Activated T-helper 2 cell treated with anti-CD3 and anti-CD28 coated beads, Interferon-gamma antibody, Interleukin-2, Interleukin-4, amounts not matched to agents 10 μg/mL and 5 μg/mL and 100 μg/mL, durations not matched to agents 14 hours and 24 hours and 36 hours (primary cell): ENCODE results near the gene TNXB. TPM values are rescaled to one million over a fixed set of nuclear protein-coding genes. Genes with fewer than 3 reads are reported as not detected.
"Not testable (repeated sequence)": the region's sequence is repeated elsewhere in the genome, so short reads cannot be mapped to it uniquely, and the experiment has no call there.

ENCODE experiments used
- DNase-seq: peaks from one replicate; pipeline ENCODE4 v3.0.0; 2021; ENCODE audit warnings: low spot score
- H3K27ac Mint-ChIP-seq: one replicate; pipeline ENCODE4 v1.8.0; 2021; ENCODE audit warnings: mixed read lengths
- H3K27me3 Mint-ChIP-seq: one replicate; pipeline ENCODE4 v1.8.0; 2021; ENCODE audit warnings: low read depth, mixed read lengths
- H3K36me3 Mint-ChIP-seq: one replicate; pipeline ENCODE4 v1.8.0; 2021; ENCODE audit warnings: low read depth, mixed read lengths
- H3K4me1 Mint-ChIP-seq: one replicate; pipeline ENCODE4 v1.8.0; 2021; ENCODE audit warnings: low read depth, mixed read lengths
- H3K4me3 Mint-ChIP-seq: one replicate; pipeline ENCODE4 v1.8.0; 2021; ENCODE audit warnings: low read depth, mild to moderate bottlenecking, moderate library complexity, mixed read lengths
- H3K9me3 Mint-ChIP-seq: one replicate; pipeline ENCODE4 v1.8.0; 2021; ENCODE audit warnings: mixed read lengths
- intact Hi-C: fragments of 100-400 bp; cut with micrococcal nuclease; formaldehyde crosslinking; loops from one replicate; pipeline ENCODE4 v1.15.1; 2023
- total RNA-seq: library from RNA; stranded (reverse); gene quantifications from 2 replicates; pipeline ENCODE4 v1.2.3, GENCODE V29; 2022

The TNXB gene
- total RNA-seq, 1 donor from 2014 or later: 5.0 TPM

DNA sequence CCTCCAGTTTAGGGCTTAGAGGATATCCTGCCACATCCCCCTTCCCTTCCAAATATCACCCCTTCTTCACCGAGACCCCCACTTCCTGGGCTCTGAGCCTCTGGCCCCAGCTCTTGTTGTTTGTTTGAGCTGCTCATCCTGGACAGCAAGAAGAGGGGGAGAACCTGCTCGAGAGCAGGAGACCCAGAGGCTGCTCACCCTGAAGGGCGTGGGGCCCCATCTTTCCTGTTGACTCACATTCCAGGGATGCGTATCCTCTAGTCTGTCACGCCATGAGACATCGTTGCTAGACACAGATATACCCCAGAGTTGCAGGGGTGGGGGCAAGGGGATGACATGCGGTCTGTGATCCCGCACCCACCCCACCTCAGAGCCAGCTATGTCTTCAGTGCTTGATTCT is 5.7 kb upstream of the TNXB start:
- H3K27me3 Mint-ChIP-seq: peaks cover 2% of the 10 kb centered on the region
- H3K4me1 Mint-ChIP-seq: peaks cover 6% of the 10 kb centered on the region
- H3K36me3 Mint-ChIP-seq: peaks cover 55% of the 10 kb centered on the region
- DNase-seq: no peak
- H3K9me3 Mint-ChIP-seq: no peaks in the 10 kb centered on the region
- no peak overlapping the region for H3K27ac Mint-ChIP-seq
- intact Hi-C loops: loop anchor here (5.0 kb wide), 1 partner anchor 38 kb away; the partner anchor contains the start of genes PPT2 and PRRT1
- H3K4me3 Mint-ChIP-seq: no peak overlapping the region

DNA sequence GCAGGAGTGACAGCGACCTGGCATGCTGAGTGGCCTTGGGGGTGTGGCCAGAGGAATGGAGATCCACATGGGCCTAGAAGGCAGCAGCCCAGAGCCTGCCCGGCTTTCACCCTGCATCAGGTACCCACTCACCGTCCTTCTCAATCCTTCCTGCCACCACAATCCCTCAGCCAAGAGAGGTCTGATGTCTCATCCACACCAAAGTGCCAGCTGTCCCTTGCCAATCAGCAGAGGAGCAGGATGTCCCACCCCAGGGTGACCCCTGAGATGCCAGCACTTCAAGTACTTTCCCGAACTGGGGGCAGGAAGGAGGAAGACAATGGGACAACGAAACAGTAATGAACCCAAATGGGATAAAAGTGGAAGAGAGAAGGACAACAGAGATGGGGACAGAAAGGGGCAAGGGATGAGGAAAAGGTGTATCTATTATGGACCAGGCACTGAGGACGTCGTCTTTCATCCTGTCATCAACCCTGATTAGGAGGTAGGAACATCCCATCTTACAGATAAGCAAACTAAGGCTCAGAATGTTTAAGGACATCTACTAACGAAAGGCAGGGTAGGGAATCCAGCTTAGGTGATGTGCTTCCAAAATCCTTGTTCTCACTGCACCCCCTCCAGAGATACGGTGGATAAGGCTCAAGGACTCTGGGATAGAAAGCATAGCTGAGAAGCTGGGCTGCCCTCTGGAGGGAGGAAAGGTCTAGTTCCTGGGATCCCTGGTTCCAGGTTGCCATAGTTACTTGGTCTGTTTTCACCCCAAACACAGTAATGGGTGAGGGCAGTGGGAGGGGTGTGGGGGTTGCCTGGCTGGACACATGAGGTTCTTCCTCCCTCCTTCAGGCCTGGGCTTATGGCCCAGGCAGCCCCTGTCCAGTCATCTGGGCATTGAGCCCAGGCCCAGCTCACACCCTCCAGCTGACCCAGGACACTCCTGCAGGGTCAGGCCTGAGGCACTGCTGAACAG is 4.5 kb upstream of the TNXB start:
- H3K4me3 Mint-ChIP-seq: no peak overlapping the region
- H3K27ac Mint-ChIP-seq: no peak overlapping the region
- peaks cover 44% of the 10 kb centered on the region for H3K36me3 Mint-ChIP-seq
- H3K9me3 Mint-ChIP-seq: no peaks in the 10 kb centered on the region
- H3K4me1 Mint-ChIP-seq: peaks cover 1% of the 10 kb centered on the region
- H3K27me3 Mint-ChIP-seq: peaks cover 8% of the 10 kb centered on the region
- intact Hi-C loops: no loop called here
- no peak for DNase-seq

DNA sequence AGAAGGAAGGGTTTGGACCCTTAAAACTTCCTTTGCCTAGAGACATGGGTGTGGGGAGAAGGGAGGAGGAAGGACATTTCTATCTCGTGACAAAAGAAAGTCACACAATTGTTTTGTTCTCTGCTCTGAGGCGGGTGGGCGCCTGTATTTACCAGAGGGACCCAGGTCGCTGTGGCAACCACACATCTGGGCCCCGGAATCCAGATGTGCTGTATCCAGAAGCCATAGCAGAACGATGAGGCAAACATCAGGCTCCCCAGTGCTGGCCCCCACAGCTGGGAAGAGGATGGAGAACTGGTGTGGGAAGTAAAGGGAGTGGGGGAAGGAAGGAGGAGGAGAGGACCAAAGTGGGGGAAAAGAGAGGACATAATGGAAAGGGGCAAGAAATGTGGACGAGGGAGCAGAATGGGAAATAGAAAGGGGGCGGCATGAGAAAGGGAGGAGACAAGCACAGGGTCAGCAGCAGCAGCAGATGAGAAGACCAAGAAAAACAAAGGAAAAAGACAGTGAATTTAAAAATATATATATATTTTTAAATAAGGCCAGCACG is 3.4 kb upstream of the TNXB start:
- no peak overlapping the region for H3K4me3 Mint-ChIP-seq
- intact Hi-C loops: no loop called here
- no peak overlapping the region for H3K27ac Mint-ChIP-seq
- H3K36me3 Mint-ChIP-seq: peaks cover 35% of the 10 kb centered on the region
- H3K27me3 Mint-ChIP-seq: peaks cover 13% of the 10 kb centered on the region
- no peaks in the 10 kb centered on the region for H3K9me3 Mint-ChIP-seq
- peaks cover 1% of the 10 kb centered on the region for H3K4me1 Mint-ChIP-seq
- DNase-seq: no peak

- no peak for DNase-seq
- Mint-ChIP-seq H3K9me3 (no peaks in the 10 kb centered on the region), H3K36me3 (peaks cover 25% of the 10 kb centered on the region), H3K4me1 (peaks cover 1% of the 10 kb centered on the region), H3K27ac (no peak overlapping the region), H3K27me3 (peaks cover 13% of the 10 kb centered on the region), H3K4me3 (no peak overlapping the region)
- intact Hi-C loops: no loop called here
Observed at GRCh38 chr6:32111424-32112066, 2.4 kb upstream of the TNXB start.

DNA sequence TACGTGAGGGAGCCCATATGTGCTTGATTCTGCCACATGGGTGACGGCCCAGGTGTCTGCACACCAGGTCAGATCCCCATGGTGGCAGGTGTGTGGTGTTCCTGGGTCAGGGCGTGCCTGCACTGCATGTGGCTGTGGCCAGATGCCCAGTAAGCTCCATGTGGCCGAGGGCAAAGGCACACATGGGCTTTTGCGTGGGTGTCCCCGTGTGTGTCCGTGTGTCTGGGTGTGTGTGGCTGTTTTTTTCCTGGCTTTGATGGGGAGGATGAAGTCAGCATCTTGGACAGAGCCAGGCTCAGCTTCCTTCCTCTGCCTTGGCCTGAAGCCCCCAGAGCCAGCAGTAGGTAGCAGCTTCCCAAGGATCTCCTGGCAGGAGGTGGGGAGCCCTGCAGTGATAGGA is 1.5 kb upstream of the TNXB start:
- Mint-ChIP-seq H3K27me3 (peaks cover 13% of the 10 kb centered on the region), H3K9me3 (no peaks in the 10 kb centered on the region), H3K4me3 (no peak overlapping the region), H3K4me1 (peaks cover 1% of the 10 kb centered on the region), H3K36me3 (peaks cover 16% of the 10 kb centered on the region), H3K27ac (no peak overlapping the region)
- intact Hi-C loops: no loop called here
- no peak for DNase-seq

DNA sequence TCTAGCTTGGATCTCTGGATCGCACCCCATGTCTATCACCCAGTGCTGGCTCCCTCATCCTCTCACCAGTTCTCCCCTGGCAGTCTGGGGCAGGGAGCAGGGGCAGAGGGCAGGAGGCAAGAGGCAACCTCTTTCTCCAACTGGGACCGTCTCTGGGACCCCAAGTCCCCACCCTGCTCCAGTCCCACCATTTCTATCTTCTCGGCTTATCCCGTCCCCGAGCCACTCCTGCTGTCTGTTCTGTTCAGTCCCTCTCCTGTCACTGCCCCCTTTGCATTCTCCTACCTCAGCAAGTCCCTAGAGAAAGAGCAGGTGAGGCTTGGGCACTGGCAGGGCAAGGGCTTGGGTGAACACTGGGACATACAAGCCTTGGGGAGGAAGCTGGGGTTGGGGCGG is 625 bp upstream of the TNXB start:
- no peak overlapping the region for H3K4me3 Mint-ChIP-seq
- no peak for DNase-seq
- no peaks in the 10 kb centered on the region for H3K9me3 Mint-ChIP-seq
- peaks cover 17% of the 10 kb centered on the region for H3K27me3 Mint-ChIP-seq
- intact Hi-C loops: no loop called here
- peaks cover 1% of the 10 kb centered on the region for H3K4me1 Mint-ChIP-seq
- no peak overlapping the region for H3K27ac Mint-ChIP-seq
- peaks cover 9% of the 10 kb centered on the region for H3K36me3 Mint-ChIP-seq

DNA sequence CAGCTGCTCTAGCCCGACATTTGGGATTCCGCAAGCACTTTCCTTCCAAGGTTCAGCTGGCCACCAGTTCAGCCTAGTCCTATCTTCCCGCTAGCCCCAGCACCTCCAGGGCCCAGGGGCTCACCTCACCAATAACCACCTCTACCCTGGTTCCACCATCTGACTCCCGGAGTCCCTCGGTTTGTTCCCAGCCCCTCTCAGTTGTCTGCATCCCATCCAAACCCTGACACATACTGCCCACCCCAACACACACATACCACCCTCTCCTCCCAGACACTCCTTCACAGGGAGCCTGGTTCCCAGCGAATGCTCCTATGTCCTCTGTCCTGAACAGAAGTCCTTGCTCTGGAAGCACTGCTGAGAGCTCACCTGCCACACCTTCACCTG is 418 bp downstream of the TNXB start:
- Mint-ChIP-seq H3K27ac (no peak overlapping the region), H3K4me1 (peaks cover 1% of the 10 kb centered on the region), H3K36me3 (peaks cover 6% of the 10 kb centered on the region), H3K27me3 (peaks cover 17% of the 10 kb centered on the region), H3K4me3 (no peak overlapping the region), H3K9me3 (no peaks in the 10 kb centered on the region)
- intact Hi-C loops: no loop called here
- DNase-seq: no peak

- no peak overlapping the region for H3K4me3 Mint-ChIP-seq
- H3K4me1 Mint-ChIP-seq: peaks cover 1% of the 10 kb centered on the region
- no peak for DNase-seq
- H3K27ac Mint-ChIP-seq: no peak overlapping the region
- peaks cover 6% of the 10 kb centered on the region for H3K36me3 Mint-ChIP-seq
- peaks cover 20% of the 10 kb centered on the region for H3K27me3 Mint-ChIP-seq
- H3K9me3 Mint-ChIP-seq: no peaks in the 10 kb centered on the region
- intact Hi-C loops: no loop called here
Observed at GRCh38 chr6:32108094-32108627, 977 bp downstream of the TNXB start.

DNA sequence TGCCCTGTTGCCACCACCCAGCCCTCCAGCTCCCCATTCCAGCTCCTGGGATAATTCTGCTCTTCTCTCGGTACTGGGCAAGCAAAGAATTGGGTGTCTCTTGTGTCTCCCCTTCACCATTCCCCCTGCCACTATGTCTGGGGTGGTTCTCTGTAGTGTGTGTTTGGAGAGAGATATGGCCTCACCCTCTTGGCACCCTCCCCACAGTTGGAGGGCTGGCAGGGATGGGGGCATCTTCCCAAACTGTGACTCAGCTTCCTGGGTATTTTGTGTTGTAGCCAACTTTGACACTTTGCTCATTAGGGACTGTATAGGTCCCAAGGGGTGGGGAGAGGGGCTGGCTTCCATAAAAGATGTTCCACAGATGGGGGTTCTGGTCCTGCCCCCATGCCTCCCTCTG is 1.7 kb downstream of the TNXB start:
- H3K27ac Mint-ChIP-seq: no peak overlapping the region

DNA sequence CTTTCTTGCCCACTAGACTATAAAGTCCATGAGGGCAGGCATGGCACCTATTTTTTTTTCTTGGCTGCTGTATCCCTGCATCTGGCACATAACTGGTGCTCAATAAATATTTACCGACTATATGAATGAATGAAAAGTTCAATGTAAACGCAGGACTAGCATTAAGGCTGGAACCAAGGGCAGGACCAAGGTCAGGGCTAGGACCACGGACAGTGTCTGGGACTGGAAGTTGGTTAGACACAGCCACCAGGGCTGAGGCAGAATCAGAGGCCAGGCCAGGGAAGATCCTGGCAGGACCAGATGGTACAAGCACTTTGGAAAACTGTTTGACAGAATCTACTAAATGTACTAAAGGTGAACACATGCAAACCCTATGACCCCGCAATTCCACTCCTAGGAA is 3.7 kb downstream of the TNXB start:
- Mint-ChIP-seq H3K4me1 (peaks cover 1% of the 10 kb centered on the region), H3K9me3 (no peaks in the 10 kb centered on the region), H3K36me3 (no peaks in the 10 kb centered on the region), H3K4me3 (no peak overlapping the region), H3K27me3 (peaks cover 20% of the 10 kb centered on the region), H3K27ac (no peak overlapping the region)
- no peak for DNase-seq
- intact Hi-C loops: no loop called here

More for the DNA sequence above, 1.7 kb downstream of the TNXB start:
- no peak overlapping the region for H3K4me3 Mint-ChIP-seq
- no peak for DNase-seq
- H3K36me3 Mint-ChIP-seq: peaks cover 3% of the 10 kb centered on the region
- intact Hi-C loops: no loop called here
- peaks cover 20% of the 10 kb centered on the region for H3K27me3 Mint-ChIP-seq
- peaks cover 1% of the 10 kb centered on the region for H3K4me1 Mint-ChIP-seq
- no peaks in the 10 kb centered on the region for H3K9me3 Mint-ChIP-seq

- Mint-ChIP-seq H3K27ac (no peak overlapping the region), H3K36me3 (no peaks in the 10 kb centered on the region), H3K4me1 (no peaks in the 10 kb centered on the region), H3K27me3 (peaks cover 24% of the 10 kb centered on the region), H3K9me3 (no peaks in the 10 kb centered on the region), H3K4me3 (no peak overlapping the region)
- no peak for DNase-seq
- intact Hi-C loops: no loop called here
Observed at GRCh38 chr6:32102255-32102654, 6.9 kb downstream of the TNXB start.

GRCh38 chr6:32100251-32100650 is 8.9 kb downstream of the TNXB start:
- H3K36me3 Mint-ChIP-seq, DNase-seq, H3K9me3 Mint-ChIP-seq, intact Hi-C loops, H3K4me3 Mint-ChIP-seq, H3K4me1 Mint-ChIP-seq, H3K27ac Mint-ChIP-seq: not testable (repeated sequence)
- H3K27me3 Mint-ChIP-seq: peaks cover 33% of the 10 kb centered on the region

- Mint-ChIP-seq H3K4me1 (no peaks in the 10 kb centered on the region), H3K9me3 (no peaks in the 10 kb centered on the region), H3K27ac (no peak overlapping the region), H3K4me3 (no peak overlapping the region), H3K27me3 (peaks cover 41% of the 10 kb centered on the region), H3K36me3 (no peaks in the 10 kb centered on the region)
- no peak for DNase-seq
- intact Hi-C loops: no loop called here
Observed at GRCh38 chr6:32097364-32097763, 11.8 kb downstream of the TNXB start.
